Prostate gland (tissue), 2 donors: ENCODE data around the gene CLVS2.

Experiments used
- POLR2A ChIP-seq: fragments of 450-650 bp; IDR thresholded peaks from one replicate; pipeline ENCODE4 v1.6.1; 2016; ENCODE audit warnings: antibody characterized with exemption, mild to moderate bottlenecking
- TF ChIP-seq, protein P1 (sequence below), 4 experiments: fragments of 200-600 bp in 2 of 4; fragments of 450-650 bp in 2 of 4; sonication (generic) in 2 of 4; IDR thresholded peaks; 1 replicate in 3 of 4; 2 replicates in 1 of 4; pipeline ENCODE4 v1.5.1; 2016 to 2019; ENCODE audit warnings: antibody characterized with exemption in 4 of 4, mild to moderate bottlenecking in 2 of 4, moderate library complexity in 2 of 4

DNA sequence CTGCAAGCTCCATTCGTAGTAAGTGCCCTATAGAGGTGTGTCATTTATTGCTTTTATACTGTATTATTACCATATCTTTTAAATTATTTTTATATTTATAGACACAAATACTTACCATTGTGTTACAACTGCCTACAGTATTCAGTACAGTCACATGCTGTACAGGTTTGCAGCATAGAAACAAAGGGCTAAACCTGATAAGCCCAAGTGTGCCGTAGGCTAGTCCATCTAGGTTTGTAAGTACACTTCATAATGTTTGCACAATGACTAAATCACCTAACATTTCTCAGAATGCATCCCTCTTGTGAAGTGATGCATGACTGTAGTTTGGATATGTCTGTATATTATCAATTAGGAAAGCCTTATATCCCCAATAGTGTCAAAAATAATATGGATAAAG, 122.8 kb downstream of the CLVS2 start:
- TF ChIP-seq, protein P1, sequence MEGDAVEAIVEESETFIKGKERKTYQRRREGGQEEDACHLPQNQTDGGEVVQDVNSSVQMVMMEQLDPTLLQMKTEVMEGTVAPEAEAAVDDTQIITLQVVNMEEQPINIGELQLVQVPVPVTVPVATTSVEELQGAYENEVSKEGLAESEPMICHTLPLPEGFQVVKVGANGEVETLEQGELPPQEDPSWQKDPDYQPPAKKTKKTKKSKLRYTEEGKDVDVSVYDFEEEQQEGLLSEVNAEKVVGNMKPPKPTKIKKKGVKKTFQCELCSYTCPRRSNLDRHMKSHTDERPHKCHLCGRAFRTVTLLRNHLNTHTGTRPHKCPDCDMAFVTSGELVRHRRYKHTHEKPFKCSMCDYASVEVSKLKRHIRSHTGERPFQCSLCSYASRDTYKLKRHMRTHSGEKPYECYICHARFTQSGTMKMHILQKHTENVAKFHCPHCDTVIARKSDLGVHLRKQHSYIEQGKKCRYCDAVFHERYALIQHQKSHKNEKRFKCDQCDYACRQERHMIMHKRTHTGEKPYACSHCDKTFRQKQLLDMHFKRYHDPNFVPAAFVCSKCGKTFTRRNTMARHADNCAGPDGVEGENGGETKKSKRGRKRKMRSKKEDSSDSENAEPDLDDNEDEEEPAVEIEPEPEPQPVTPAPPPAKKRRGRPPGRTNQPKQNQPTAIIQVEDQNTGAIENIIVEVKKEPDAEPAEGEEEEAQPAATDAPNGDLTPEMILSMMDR (IDR thresholded peaks at IDR 0.05) = no peak
- no peak for TF ChIP-seq POLR2A
